ENCODE results near the gene NR4A2. TPM values are rescaled to one million over a fixed set of nuclear protein-coding genes. Genes with fewer than 3 reads are reported as not detected.

NR4A2 gene
- total RNA-seq, 1 experiment from 2014 or later, result 0.66 TPM

GRCh38 chr2:156340377-156340776 is 7.9 kb upstream of the NR4A2 start (continued):
- no peak for TF ChIP-seq ZNF281 (CRISPR knock-in tag; IDR thresholded peaks at IDR 0.05)
- no peak for TF ChIP-seq ZNF423 (CRISPR knock-in tag; IDR thresholded peaks at IDR 0.05)

GRCh38 chr2:156339865-156340264 is 7.3 kb upstream of the NR4A2 start:
- H3K27ac Mint-ChIP-seq, result no peak overlapping the region
- DNase-seq (ENCODE audit: low spot score) (no peak), ATAC-seq (no peak)
- H3K27me3 Mint-ChIP-seq (ENCODE audit: low read depth), result peaks cover 46% of the 10 kb centered on the region
- peaks cover 41% of the 10 kb centered on the region for H3K4me1 Mint-ChIP-seq
- no peaks in the 10 kb centered on the region for H3K9me3 Mint-ChIP-seq
- ChIA-PET POLR2A (no interaction called here), CTCF (interaction anchor here (2.0 kb wide), 1 partner anchor 96 kb away, joined by 5 read pairs; the partner anchor contains the start of gene GPD2)
- TF ChIP-seq CTCF (IDR thresholded peaks at IDR 0.05) (no peak), E2F1 (CRISPR knock-in tag; IDR thresholded peaks at IDR 0.05) (no peak), SMAD4 (CRISPR knock-in tag; IDR thresholded peaks at IDR 0.05) (no peak), TP53 (CRISPR knock-in tag; IDR thresholded peaks at IDR 0.05) (no peak), ZNF416 (CRISPR knock-in tag; IDR thresholded peaks at IDR 0.05) (no peak), TCF7 (CRISPR knock-in tag; IDR thresholded peaks at IDR 0.05; ENCODE audit: low read depth) (no peak), CBFB (CRISPR knock-in tag; IDR thresholded peaks at IDR 0.05; ENCODE audit: low read depth) (no peak), KAT7 (CRISPR knock-in tag; IDR thresholded peaks at IDR 0.05; ENCODE audit: borderline replicate concordance) (no peak), FOXP4 (CRISPR knock-in tag; IDR thresholded peaks at IDR 0.05) (no peak), CREM (CRISPR knock-in tag; IDR thresholded peaks at IDR 0.05) (no peak), NR1H2 (CRISPR knock-in tag; IDR thresholded peaks at IDR 0.05) (no peak), ZNF317 (CRISPR knock-in tag; IDR thresholded peaks at IDR 0.05; ENCODE audit: borderline replicate concordance, low read depth) (no peak)
- H3K4me3 Mint-ChIP-seq, result no peak overlapping the region
- H3K36me3 Mint-ChIP-seq, result no peaks in the 10 kb centered on the region

- no peak for DNase-seq (ENCODE audit: low spot score)
- H3K36me3 Mint-ChIP-seq, result no peaks in the 10 kb centered on the region
- H3K4me3 Mint-ChIP-seq, result no peak overlapping the region
- H3K27ac Mint-ChIP-seq, result no peak overlapping the region
- H3K9me3 Mint-ChIP-seq, result no peaks in the 10 kb centered on the region
- TF ChIP-seq ESRRA (CRISPR knock-in tag; IDR thresholded peaks at IDR 0.05; ENCODE audit: borderline replicate concordance), result no peak
- no peak for TF ChIP-seq KAT7 (CRISPR knock-in tag; IDR thresholded peaks at IDR 0.05; ENCODE audit: borderline replicate concordance)
- TF ChIP-seq SMAD4 (CRISPR knock-in tag; IDR thresholded peaks at IDR 0.05), result no peak
- TF ChIP-seq FOXP1 (CRISPR knock-in tag; IDR thresholded peaks at IDR 0.05; ENCODE audit: borderline replicate concordance), result no peak
- TF ChIP-seq ETV6 (CRISPR knock-in tag; IDR thresholded peaks at IDR 0.05), result no peak
- TF ChIP-seq ZNF532 (CRISPR knock-in tag; IDR thresholded peaks at IDR 0.05; ENCODE audit: borderline replicate concordance), result no peak
- TF ChIP-seq ZNF416 (CRISPR knock-in tag; IDR thresholded peaks at IDR 0.05), result no peak
- POLR2A ChIA-PET, result no interaction called here
- H3K27me3 Mint-ChIP-seq (ENCODE audit: low read depth), result peaks cover 40% of the 10 kb centered on the region
- H3K4me1 Mint-ChIP-seq, result peaks cover 41% of the 10 kb centered on the region
- ATAC-seq, result no peak
- CTCF ChIA-PET, result interaction anchor here (0.5 to 1.1 kb wide), 2 partner anchors 77 to 250 kb away, joined by 4 to 6 read pairs; no protein-coding TSS in a partner anchor
These were observed 6.8 kb upstream of the NR4A2 start for GRCh38 chr2:156339110-156339847.
